ENCODE data around the gene ARFGAP2.

DNA sequence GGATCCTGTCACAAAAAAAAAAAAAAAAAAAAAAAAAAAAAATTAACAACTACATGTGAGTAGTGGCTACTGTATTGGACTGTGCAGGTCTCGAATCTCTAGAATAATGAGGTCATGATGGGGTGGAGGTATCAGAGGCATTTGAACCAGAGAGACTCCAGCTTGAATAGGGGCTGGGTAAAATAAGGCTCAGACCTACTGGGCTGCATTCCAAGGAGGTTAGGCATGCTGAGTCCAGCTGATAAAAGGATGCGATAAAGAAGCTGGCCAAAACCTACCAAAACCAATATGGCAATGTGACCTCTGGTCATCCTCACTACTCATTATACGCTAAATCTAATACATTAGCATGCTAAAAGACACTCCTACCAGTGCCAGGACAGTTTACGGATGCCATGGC lies 15.4 kb upstream of the ARFGAP2 start:
- TF ChIP-seq, protein P1, sequence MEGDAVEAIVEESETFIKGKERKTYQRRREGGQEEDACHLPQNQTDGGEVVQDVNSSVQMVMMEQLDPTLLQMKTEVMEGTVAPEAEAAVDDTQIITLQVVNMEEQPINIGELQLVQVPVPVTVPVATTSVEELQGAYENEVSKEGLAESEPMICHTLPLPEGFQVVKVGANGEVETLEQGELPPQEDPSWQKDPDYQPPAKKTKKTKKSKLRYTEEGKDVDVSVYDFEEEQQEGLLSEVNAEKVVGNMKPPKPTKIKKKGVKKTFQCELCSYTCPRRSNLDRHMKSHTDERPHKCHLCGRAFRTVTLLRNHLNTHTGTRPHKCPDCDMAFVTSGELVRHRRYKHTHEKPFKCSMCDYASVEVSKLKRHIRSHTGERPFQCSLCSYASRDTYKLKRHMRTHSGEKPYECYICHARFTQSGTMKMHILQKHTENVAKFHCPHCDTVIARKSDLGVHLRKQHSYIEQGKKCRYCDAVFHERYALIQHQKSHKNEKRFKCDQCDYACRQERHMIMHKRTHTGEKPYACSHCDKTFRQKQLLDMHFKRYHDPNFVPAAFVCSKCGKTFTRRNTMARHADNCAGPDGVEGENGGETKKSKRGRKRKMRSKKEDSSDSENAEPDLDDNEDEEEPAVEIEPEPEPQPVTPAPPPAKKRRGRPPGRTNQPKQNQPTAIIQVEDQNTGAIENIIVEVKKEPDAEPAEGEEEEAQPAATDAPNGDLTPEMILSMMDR (tag by site-specific recombination; IDR thresholded peaks at IDR 0.05) = no peak
- TF ChIP-seq ZNF292 (tag by site-specific recombination; IDR thresholded peaks at IDR 0.05; ENCODE audit: borderline replicate concordance, low read depth) (no peak), TCF7L2 (IDR thresholded peaks at IDR 0.05; ENCODE audit: borderline replicate concordance, low read depth, low read length) (no peak), ZNF785 (tag by site-specific recombination; IDR thresholded peaks at IDR 0.05) (no peak), OVOL3 (tag by site-specific recombination; IDR thresholded peaks at IDR 0.05) (no peak), ZBTB21 (tag by site-specific recombination; IDR thresholded peaks at IDR 0.05) (no peak), ZNF558 (tag by site-specific recombination; IDR thresholded peaks at IDR 0.05) (no peak), BCL11A (tag by site-specific recombination; IDR thresholded peaks at IDR 0.05; ENCODE audit: low read depth) (no peak), ZNF274 (IDR thresholded peaks at IDR 0.05; ENCODE audit: low read length) (no peak), ZNF274 (tag by site-specific recombination; IDR thresholded peaks at IDR 0.05; ENCODE audit: borderline replicate concordance) (no peak)
- TF ChIP-seq, protein P2, sequence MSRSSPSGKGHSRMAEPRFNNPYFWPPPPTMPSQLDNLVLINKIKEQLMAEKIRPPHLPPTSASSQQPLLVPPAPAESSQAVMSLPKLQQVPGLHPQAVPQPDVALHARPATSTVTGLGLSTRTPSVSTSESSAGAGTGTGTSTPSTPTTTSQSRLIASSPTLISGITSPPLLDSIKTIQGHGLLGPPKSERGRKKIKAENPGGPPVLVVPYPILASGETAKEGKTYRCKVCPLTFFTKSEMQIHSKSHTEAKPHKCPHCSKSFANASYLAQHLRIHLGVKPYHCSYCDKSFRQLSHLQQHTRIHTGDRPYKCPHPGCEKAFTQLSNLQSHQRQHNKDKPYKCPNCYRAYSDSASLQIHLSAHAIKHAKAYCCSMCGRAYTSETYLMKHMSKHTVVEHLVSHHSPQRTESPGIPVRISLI (tag by site-specific recombination; IDR thresholded peaks at IDR 0.05) = peak; percentile 9; the same call in 1 of the 2 replicates
- TF ChIP-seq, protein P3, sequence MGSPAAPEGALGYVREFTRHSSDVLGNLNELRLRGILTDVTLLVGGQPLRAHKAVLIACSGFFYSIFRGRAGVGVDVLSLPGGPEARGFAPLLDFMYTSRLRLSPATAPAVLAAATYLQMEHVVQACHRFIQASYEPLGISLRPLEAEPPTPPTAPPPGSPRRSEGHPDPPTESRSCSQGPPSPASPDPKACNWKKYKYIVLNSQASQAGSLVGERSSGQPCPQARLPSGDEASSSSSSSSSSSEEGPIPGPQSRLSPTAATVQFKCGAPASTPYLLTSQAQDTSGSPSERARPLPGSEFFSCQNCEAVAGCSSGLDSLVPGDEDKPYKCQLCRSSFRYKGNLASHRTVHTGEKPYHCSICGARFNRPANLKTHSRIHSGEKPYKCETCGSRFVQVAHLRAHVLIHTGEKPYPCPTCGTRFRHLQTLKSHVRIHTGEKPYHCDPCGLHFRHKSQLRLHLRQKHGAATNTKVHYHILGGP (tag by site-specific recombination; IDR thresholded peaks at IDR 0.05) = no peak

Measured in HEK293 (cell line).